H1 (cell line): Measurements from ENCODE around the gene LAD1. TPM values are rescaled to one million over a fixed set of nuclear protein-coding genes. Genes with fewer than 3 reads are reported as not detected.

Experiments
- CTCF ChIA-PET: fragments of 300-600 bp; sonication (Branson Sonifier 250); formaldehyde crosslinking; loops from one replicate; lab custom pipeline; 2021; ENCODE audit not compliant: partially characterized antibody; lab: Charles Lee
- POLR2A ChIA-PET: fragments of 300-600 bp; sonication (Branson Sonifier 250); formaldehyde crosslinking; loops from one replicate; lab custom pipeline; 2021; ENCODE audit warnings: inconsistent platforms; ENCODE audit not compliant: partially characterized antibody; lab: Charles Lee
- DNase-seq, 2 experiments: peaks; one replicate each; pipeline versions ENCODE4 v3.0.0 to v3.0.0-alpha.2; 2010 to 2022; ENCODE audit warnings: low spot score in 2 of 2, low read depth in 1 of 2, mixed read lengths in 1 of 2
- FAIRE-seq: peaks from 2 replicates; lab custom pipeline; 2011; peaks lifted over from hg19 to GRCh38; lab: Jason Lieb, UNC
- H2AFZ ChIP-seq: 2 replicates; pipeline ENCODE4 v1.8.1; 2012; ENCODE audit warnings: low read length, inconsistent platforms
- H2AK5ac ChIP-seq: 2 replicates; pipeline ENCODE4 v1.6.1; 2013; ENCODE audit warnings: low read depth, low read length
- H2BK120ac ChIP-seq: replicated peaks from 2 replicates; pipeline ENCODE3; 2013; ENCODE audit warnings: low read depth, low read length, inconsistent platforms
- H2BK12ac ChIP-seq: 2 replicates; pipeline ENCODE4 v1.6.1; 2013; ENCODE audit warnings: low read depth, low read length
- H2BK15ac ChIP-seq: 2 replicates; pipeline ENCODE4 v1.6.1; 2013; ENCODE audit warnings: low read length
- H2BK20ac ChIP-seq: 2 replicates; pipeline ENCODE4 v1.6.1; 2013; ENCODE audit warnings: low read length
- H2BK5ac ChIP-seq: 2 replicates; pipeline ENCODE4 v1.6.1; 2013; ENCODE audit warnings: low read depth, low read length
- H3K14ac ChIP-seq: 2 replicates; pipeline ENCODE4 v1.6.1; 2013; ENCODE audit warnings: inconsistent platforms; ENCODE audit not compliant: insufficient read length
- H3K18ac ChIP-seq: 2 replicates; pipeline ENCODE4 v1.6.1; 2013; ENCODE audit warnings: low read length; ENCODE audit errors: extremely low read depth
- H3K23ac ChIP-seq: 2 replicates; pipeline ENCODE4 v1.6.1; 2013; ENCODE audit warnings: inconsistent platforms; ENCODE audit not compliant: insufficient read length
- H3K23me2 ChIP-seq: 2 replicates; pipeline ENCODE4 v1.6.1; 2013; ENCODE audit warnings: low read depth, low read length
- H3K27ac ChIP-seq: 2 replicates; pipeline ENCODE4 v1.6.1; 2011; ENCODE audit warnings: low read depth, low read length, inconsistent platforms
- H3K27me3 ChIP-seq, 4 experiments: replicated peaks in 1 of 4; 1 replicate in 1 of 4; 2 replicates in 3 of 4; pipeline versions ENCODE4 v1.6.1 to v1.8.1; 2011 to 2013; ENCODE audit warnings: low read length in 3 of 4, mild to moderate bottlenecking in 3 of 4, inconsistent platforms in 2 of 4, mixed read lengths in 2 of 4, moderate library complexity in 1 of 4; ENCODE audit not compliant: control insufficient read depth in 3 of 4, insufficient read depth in 3 of 4; ENCODE audit errors: extremely low read depth in 1 of 4
- H3K36me3 ChIP-seq, 4 experiments: 2 replicates each; pipeline versions ENCODE4 v1.6.1 to v1.8.1; 2011 to 2013; ENCODE audit warnings: mild to moderate bottlenecking in 4 of 4, low read length in 3 of 4, moderate library complexity in 2 of 4, control low read depth in 1 of 4, inconsistent platforms in 1 of 4; ENCODE audit not compliant: insufficient read depth in 4 of 4, control insufficient read depth in 2 of 4
- H3K4ac ChIP-seq: replicated peaks from 2 replicates; pipeline ENCODE3; 2013; ENCODE audit warnings: low read length, low read depth, mixed read lengths, inconsistent platforms; ENCODE audit not compliant: insufficient read length
- H3K4me1 ChIP-seq, 4 experiments: replicated peaks in 1 of 4; 1 replicate in 1 of 4; 2 replicates in 3 of 4; pipeline versions ENCODE4 v1.6.1 to v1.8.1; 2011 to 2013; ENCODE audit warnings: low read length in 3 of 4, inconsistent platforms in 2 of 4, mixed read lengths in 1 of 4; ENCODE audit not compliant: insufficient read depth in 4 of 4, control insufficient read depth in 3 of 4
- H3K4me2 ChIP-seq, 2 experiments: 2 replicates each; pipeline versions ENCODE4 v1.6.1 to v1.8.1; 2011 to 2013; ENCODE audit warnings: low read depth in 2 of 2, low read length in 2 of 2, control low read depth in 1 of 2, inconsistent platforms in 1 of 2, mild to moderate bottlenecking in 1 of 2; ENCODE audit not compliant: insufficient read depth in 1 of 2
- H3K4me3 ChIP-seq, 4 experiments: fragments of 200-600, 300-600 bp in 1 of 4; sonication (generic), shearing (Covaris generic), sonication (Bioruptor Twin) in 1 of 4; 2 replicates each; pipeline versions ENCODE4 v1.5.1 to v1.8.1; 2011 to 2016; ENCODE audit warnings: low read length in 4 of 4, low read depth in 3 of 4, control low read depth in 2 of 4, inconsistent platforms in 2 of 4, mild to moderate bottlenecking in 2 of 4, mixed read lengths in 1 of 4, moderate library complexity in 1 of 4; ENCODE audit not compliant: insufficient read depth in 2 of 4; ENCODE audit errors: extremely low read depth in 1 of 4
- H3K56ac ChIP-seq: replicated peaks from 2 replicates; pipeline ENCODE3; 2013; ENCODE audit warnings: low read depth, mild to moderate bottlenecking, mixed read lengths, low read length, inconsistent platforms; ENCODE audit not compliant: insufficient read length
- H3K79me1 ChIP-seq: 2 replicates; pipeline ENCODE4 v1.6.1; 2013; ENCODE audit warnings: low read depth, low read length, control low read depth
- H3K79me2 ChIP-seq, 2 experiments: 2 replicates each; pipeline versions ENCODE4 v1.6.1 to v1.8.1; 2012 to 2013; ENCODE audit warnings: low read length in 2 of 2, mild to moderate bottlenecking in 2 of 2, inconsistent platforms in 1 of 2; ENCODE audit not compliant: insufficient read depth in 2 of 2, control insufficient read depth in 1 of 2
- H3K9ac ChIP-seq, 4 experiments: replicated peaks in 1 of 4; 1 replicate in 1 of 4; 2 replicates in 3 of 4; pipeline versions ENCODE4 v1.6.1 to v1.8.1; 2011 to 2013; ENCODE audit warnings: low read depth in 3 of 4, low read length in 3 of 4, control low read depth in 2 of 4, mild to moderate bottlenecking in 2 of 4, moderate library complexity in 2 of 4, inconsistent platforms in 1 of 4; ENCODE audit errors: extremely low read depth in 1 of 4
- H3K9me3 ChIP-seq, 2 experiments: 2 replicates each; pipeline versions ENCODE4 v1.6.1 to v1.8.1; 2012 to 2013; ENCODE audit warnings: mild to moderate bottlenecking in 2 of 2, moderate library complexity in 2 of 2, control low read depth in 1 of 2, inconsistent platforms in 1 of 2, low read depth in 1 of 2, low read length in 1 of 2, mixed read lengths in 1 of 2; ENCODE audit not compliant: insufficient read depth in 2 of 2
- H4K20me1 ChIP-seq, 2 experiments: replicated peaks in 1 of 2; 2 replicates each; pipeline versions ENCODE3 to v1.8.1; 2011 to 2013; ENCODE audit warnings: inconsistent platforms in 2 of 2, low read length in 2 of 2, mild to moderate bottlenecking in 1 of 2; ENCODE audit not compliant: insufficient read depth in 2 of 2, control insufficient read depth in 1 of 2
- H4K5ac ChIP-seq: 2 replicates; pipeline ENCODE4 v1.6.1; 2013; ENCODE audit warnings: low read length, low read depth, mixed read lengths, inconsistent platforms; ENCODE audit not compliant: insufficient read length
- H4K8ac ChIP-seq: 2 replicates; pipeline ENCODE4 v1.8.0; 2013; ENCODE audit warnings: mild to moderate bottlenecking, moderate library complexity, low read length, inconsistent platforms; ENCODE audit not compliant: insufficient read depth; ENCODE audit errors: extremely low read depth
- H4K91ac ChIP-seq: replicated peaks from 2 replicates; pipeline ENCODE3; 2013; ENCODE audit warnings: low read length, mixed read lengths, inconsistent platforms; ENCODE audit not compliant: insufficient read length
- ASH2L ChIP-seq: fragments of 200-600, 300-600 bp; sonication (generic); IDR thresholded peaks from one replicate; pipeline ENCODE4 v1.7.1; 2017; ENCODE audit warnings: low read length
- ATF2 ChIP-seq: IDR thresholded peaks from 2 replicates; pipeline ENCODE4 v1.6.1; 2012; ENCODE audit warnings: low read length, inconsistent platforms
- BCL11A ChIP-seq, 2 experiments: IDR thresholded peaks; one replicate each; pipeline ENCODE4 v1.6.1; 2011; ENCODE audit warnings: low read depth in 2 of 2, low read length in 2 of 2, mild to moderate bottlenecking in 2 of 2
- BRCA1 ChIP-seq: IDR thresholded peaks from 2 replicates; pipeline ENCODE4 v1.6.1; 2012; ENCODE audit warnings: low read depth, low read length, improper control_type of control experiment
- CEBPB ChIP-seq: IDR thresholded peaks from 2 replicates; pipeline ENCODE4 v1.6.1; 2012; ENCODE audit warnings: low read depth, low read length
- CREB1 ChIP-seq: IDR thresholded peaks from 2 replicates; pipeline ENCODE4 v1.6.1; 2012; ENCODE audit warnings: inconsistent platforms
- E2F6 ChIP-seq: IDR thresholded peaks from 2 replicates; pipeline ENCODE4 v1.6.1; 2012; ENCODE audit warnings: inconsistent platforms
- KDM4A ChIP-seq: IDR thresholded peaks from one replicate; pipeline ENCODE4 v1.7.1; 2012; ENCODE audit warnings: low read depth, mild to moderate bottlenecking, moderate library complexity, low read length, inconsistent platforms; ENCODE audit not compliant: severe bottlenecking
- RNF2 ChIP-seq: fragments of 200-900, 300-1000 bp; sonication (generic); IDR thresholded peaks from 2 replicates; pipeline ENCODE4 v1.7.1; 2016; ENCODE audit warnings: borderline replicate concordance, low read depth, mild to moderate bottlenecking, antibody characterized with exemption, low read length; ENCODE audit not compliant: poor library complexity, severe bottlenecking; ENCODE audit errors: missing control alignments
- SIX5 ChIP-seq: IDR thresholded peaks from 2 replicates; pipeline ENCODE4 v1.6.1; 2011; ENCODE audit warnings: mild to moderate bottlenecking, low read depth, low read length
- SRF ChIP-seq: IDR thresholded peaks from 2 replicates; pipeline ENCODE4 v1.6.1; 2011; ENCODE audit warnings: mild to moderate bottlenecking, low read depth, low read length, moderate library complexity
- TCF12 ChIP-seq: IDR thresholded peaks from 2 replicates; pipeline ENCODE4 v1.6.1; 2011; ENCODE audit warnings: low read depth, mild to moderate bottlenecking, low read length
- WGBS, 2 experiments: shearing (Covaris generic) in 1 of 2; methylation state at CpG; one replicate each; pipeline versions ENCODE4 v1.1.6 to v1.1.7; 2013 to 2015; ENCODE audit warnings: low lambda C conversion rate in 2 of 2, mixed read lengths in 2 of 2, inconsistent platforms in 1 of 2, low coverage in 1 of 2, missing lambda C conversion rate in 1 of 2; ENCODE audit not compliant: insufficient replicate concordance in 2 of 2, insufficient coverage in 1 of 2, insufficient read length in 1 of 2; ENCODE audit errors: extremely low coverage in 1 of 2, missing lambda C conversion rate in 1 of 2; 5-methylcytosine and 5-hydroxymethylcytosine counted together
- polyA plus RNA-seq, 7 experiments: library from polyadenylated mRNA; depleted of rRNA in 3 of 7; stranded (reverse) in 5 of 7; unstranded in 2 of 7; fragments of >200 nt in 5 of 7; fragments of 200-250 nt in 2 of 7; gene quantifications; 1 replicate in 5 of 7; 2 replicates in 1 of 7; 4 replicates in 1 of 7; pipeline versions ENCODE4 v1.2.1 to v1.2.3, GENCODE V29; 2011 to 2013; ENCODE audit warnings: missing spikeins in 2 of 7, mixed read lengths in 2 of 7
- total RNA-seq: library from RNA; stranded (reverse); fragmentation: NEBNext Ultra II Directional; extraction: Animal tissue kit (Norgen Biotek cat#: 25700); gene quantifications from 2 replicates; pipeline ENCODE4 v1.2.1, GENCODE V29; 2021

The LAD1 gene
- total and polyA plus RNA-seq, 2 of the 8 experiments (the other 6 are each of a cell fraction or from before 2014, with no cell fraction given), result 9.3 to 32.8 TPM

- Histone ChIP-seq H3K23me2 (no peaks in the 10 kb centered on the region; the same call in 1 of the 2 replicates), H4K20me1 (no peaks in the 10 kb centered on the region), H3K79me2 (no peaks in the 10 kb centered on the region), H3K27me3 (0 out of 7 replicates have a peak, but pooled peaks cover 0 to 2% (median 0%) of the 10 kb centered on the region in 4 experiments), H3K4me1 (peaks cover 0 to 10% (median 0%) of the 10 kb centered on the region in 4 experiments; a peak in 1 of 7 replicates), H2BK5ac (no peak overlapping the region), H3K27ac (no peak overlapping the region), H3K79me1 (no peaks in the 10 kb centered on the region), H2AFZ (no peak overlapping the region), H3K4me3 (no peak overlapping the region), H4K8ac (no peak overlapping the region), H3K9me3 (peaks cover 15 to 18% of the 10 kb centered on the region in 2 experiments; a peak in 3 of 4 replicates), H3K9ac (no peak overlapping the region), H2BK15ac (no peak overlapping the region), H3K18ac (no peak overlapping the region), H3K36me3 (no peaks in the 10 kb centered on the region), H4K5ac (no peak overlapping the region), H3K23ac (no peak overlapping the region), H3K4me2 (no peak overlapping the region), H3K14ac (no peak overlapping the region), H3K56ac (no peak overlapping the region), H3K4ac (no peak overlapping the region), H2AK5ac (no peak overlapping the region), H2BK12ac (no peak overlapping the region; the same call in 1 of the 2 replicates), H2BK20ac (no peak overlapping the region), H2BK120ac (no peak overlapping the region), H4K91ac (no peak overlapping the region)
- FAIRE-seq, result no peak
- POLR2A ChIA-PET, result no interaction called here
- CTCF ChIA-PET, result interaction anchor here (0.8 to 7.0 kb wide), 5 partner anchors 11 to 165 kb away, joined by 3 to 60 read pairs (median 7); no protein-coding TSS in a partner anchor
- DNase-seq, result no peak
- 84% methylated on average over 4 of the region's 4 CpGs; no CpG with 5 or more reads in 1 of the 2 experiments for WGBS, 2 experiments
- no peak for TF ChIP-seq SRF
- TF ChIP-seq ASH2L, result no peak
- no peak for TF ChIP-seq KDM4A
- no peak for TF ChIP-seq BCL11A (IDR thresholded peaks at IDR 0.05; ENCODE audit: low read depth in 2 of 2, low read length in 2 of 2)
- TF ChIP-seq ATF2, result no peak
- no peak for TF ChIP-seq BRCA1
- no peak for TF ChIP-seq RNF2
- TF ChIP-seq CEBPB, result no peak
- no peak for TF ChIP-seq CREB1
- TF ChIP-seq SIX5, result no peak
- TF ChIP-seq TCF12, result no peak
- no peak for TF ChIP-seq E2F6
Measured at GRCh38 chr1:201419256-201419655, 20.1 kb upstream of the LAD1 start.
